ENCODE results near the gene HDAC8. TPM values are rescaled to one million over a fixed set of nuclear protein-coding genes. Genes with fewer than 3 reads are reported as not detected.

Gene HDAC8
- total RNA-seq, 2 donors from 2014 or later: 33.3 to 33.9 TPM

- WGBS, 2 experiments (ENCODE audit: insufficient coverage in 1 of 2, insufficient read length in 1 of 2): 42% methylated on average over 3 of the region's 4 CpGs; no CpG with 5 or more reads in 1 of the 2 experiments
- H3K9me3 Mint-ChIP-seq: peaks cover 73% of the 10 kb centered on the region
Observed at GRCh38 chrX:72297953-72298730, 274.5 kb downstream of the HDAC8 start.

GRCh38 chrX:72296991-72297390 lies 275.7 kb downstream of the HDAC8 start:
- H3K27me3 Mint-ChIP-seq (ENCODE audit: insufficient read depth): peaks cover 52% of the 10 kb centered on the region
- H3K27ac ChIP-seq (ENCODE audit: low read depth, low read length): no peak overlapping the region
- DNase-seq: no peak

More at GRCh38 chrX:72297953-72298730, 274.5 kb downstream of the HDAC8 start:
- TF ChIP-seq CTCF (conservative IDR thresholded peaks at IDR 0.05): peak; percentile 71
- no peak overlapping the region for H3K9ac ChIP-seq (ENCODE audit: extremely low read depth, low read length, poor library complexity, severe bottlenecking)
- no peaks in the 10 kb centered on the region for H3K4me1 ChIP-seq (ENCODE audit: control insufficient read depth, insufficient read depth, low read length)
- no peak overlapping the region for H3K4me3 Mint-ChIP-seq
- peak; percentile 66 for DNase-seq
- peaks cover 56% of the 10 kb centered on the region for H3K27me3 Mint-ChIP-seq (ENCODE audit: insufficient read depth)
- H3K9me3 ChIP-seq (ENCODE audit: control insufficient read depth, low read length): no peaks in the 10 kb centered on the region
- no peaks in the 10 kb centered on the region for H3K36me3 ChIP-seq (ENCODE audit: control insufficient read depth, insufficient read depth, low read length)
- no peak overlapping the region for H3K4me3 ChIP-seq (ENCODE audit: low read length)
- H3K27ac Mint-ChIP-seq: no peak overlapping the region
- no peaks in the 10 kb centered on the region for H3K36me3 Mint-ChIP-seq (ENCODE audit: low read depth)
- H3K27me3 ChIP-seq (ENCODE audit: control insufficient read depth, insufficient read depth, low read length, poor library complexity, severe bottlenecking): peaks cover 27% of the 10 kb centered on the region
- no peak overlapping the region for H3K27ac ChIP-seq (ENCODE audit: low read depth, low read length)
- H3K4me1 Mint-ChIP-seq: no peaks in the 10 kb centered on the region

GRCh38 chrX:72295745-72296144 lies 276.9 kb downstream of the HDAC8 start:
- Histone ChIP-seq H3K9me3 (ENCODE audit: control insufficient read depth, low read length) (no peaks in the 10 kb centered on the region), H3K9ac (ENCODE audit: extremely low read depth, low read length, poor library complexity, severe bottlenecking) (no peak overlapping the region), H3K4me3 (ENCODE audit: low read length) (no peak overlapping the region), H3K4me1 (ENCODE audit: control insufficient read depth, insufficient read depth, low read length) (no peaks in the 10 kb centered on the region), H3K36me3 (ENCODE audit: control insufficient read depth, insufficient read depth, low read length) (no peaks in the 10 kb centered on the region), H3K27me3 (ENCODE audit: control insufficient read depth, insufficient read depth, low read length, poor library complexity, severe bottlenecking) (peaks cover 3% of the 10 kb centered on the region), H3K27ac (ENCODE audit: low read depth, low read length) (no peak overlapping the region)
- Mint-ChIP-seq H3K4me1 (no peaks in the 10 kb centered on the region), H3K27me3 (ENCODE audit: insufficient read depth) (peaks cover 40% of the 10 kb centered on the region), H3K4me3 (no peak overlapping the region), H3K27ac (no peak overlapping the region), H3K9me3 (peaks cover 72% of the 10 kb centered on the region), H3K36me3 (ENCODE audit: low read depth) (no peaks in the 10 kb centered on the region)
- 100% methylated on average over 5 of the region's 5 CpGs; no CpG with 5 or more reads in 1 of the 2 experiments for WGBS, 2 experiments (ENCODE audit: insufficient coverage in 1 of 2, insufficient read length in 1 of 2)
- no peak for TF ChIP-seq CTCF (conservative IDR thresholded peaks at IDR 0.05)
- no peak for DNase-seq

More at GRCh38 chrX:72296991-72297390, 275.7 kb downstream of the HDAC8 start:
- Mint-ChIP-seq H3K4me3 (no peak overlapping the region), H3K4me1 (no peaks in the 10 kb centered on the region), H3K36me3 (ENCODE audit: low read depth) (no peaks in the 10 kb centered on the region), H3K27ac (no peak overlapping the region), H3K9me3 (peaks cover 76% of the 10 kb centered on the region)
- no peak for TF ChIP-seq CTCF (conservative IDR thresholded peaks at IDR 0.05)
- 80% methylated on average over 1 of the region's 1 CpG; no CpG with 5 or more reads in 1 of the 2 experiments for WGBS, 2 experiments (ENCODE audit: insufficient coverage in 1 of 2, insufficient read length in 1 of 2)
- H3K36me3 ChIP-seq (ENCODE audit: control insufficient read depth, insufficient read depth, low read length): no peaks in the 10 kb centered on the region
- no peak overlapping the region for H3K9ac ChIP-seq (ENCODE audit: extremely low read depth, low read length, poor library complexity, severe bottlenecking)
- H3K4me1 ChIP-seq (ENCODE audit: control insufficient read depth, insufficient read depth, low read length): no peaks in the 10 kb centered on the region
- H3K27me3 ChIP-seq (ENCODE audit: control insufficient read depth, insufficient read depth, low read length, poor library complexity, severe bottlenecking): peaks cover 16% of the 10 kb centered on the region
- H3K9me3 ChIP-seq (ENCODE audit: control insufficient read depth, low read length): no peaks in the 10 kb centered on the region
- H3K4me3 ChIP-seq (ENCODE audit: low read length): no peak overlapping the region
